Aorta (tissue), 5 donors: ENCODE data around the gene ADCK2. TPM values are rescaled to one million over a fixed set of nuclear protein-coding genes. Genes with fewer than 3 reads are reported as not detected.

ENCODE experiments used
- ATAC-seq: fragments of 200-7000 bp; cut with Tn5 transposase; one replicate; pipeline ENCODE4 v1.9.1; 2022; ENCODE audit warnings: moderate library complexity; ENCODE audit not compliant: low FRiP score
- DNase-seq, 2 donors: peaks; one replicate each; pipeline ENCODE4 v3.0.0-alpha.2; 2020
- H3K27ac ChIP-seq, 2 donors: one replicate each; pipeline ENCODE4 v1.5.1; 2013; ENCODE audit warnings: low read length in 2 of 2, mild to moderate bottlenecking in 2 of 2, moderate library complexity in 2 of 2, control low read depth in 1 of 2, inconsistent platforms in 1 of 2, low read depth in 1 of 2
- H3K27me3 ChIP-seq, 2 donors: one replicate each; pipeline ENCODE4 v1.6.1; 2013; ENCODE audit warnings: control low read depth in 1 of 2, low read length in 1 of 2, mild to moderate bottlenecking in 1 of 2, moderate library complexity in 1 of 2; ENCODE audit not compliant: insufficient read depth in 2 of 2, control insufficient read depth in 1 of 2
- H3K36me3 ChIP-seq, 2 donors: one replicate each; pipeline ENCODE4 v1.6.1; 2013; ENCODE audit warnings: control low read depth in 1 of 2, low read length in 1 of 2, mild to moderate bottlenecking in 1 of 2; ENCODE audit not compliant: insufficient read depth in 2 of 2, control insufficient read depth in 1 of 2
- H3K4me1 ChIP-seq, 2 donors: one replicate each; pipeline ENCODE4 v1.6.1; 2013; ENCODE audit warnings: low read length in 2 of 2, control low read depth in 1 of 2, mild to moderate bottlenecking in 1 of 2, moderate library complexity in 1 of 2; ENCODE audit not compliant: insufficient read depth in 2 of 2, control insufficient read depth in 1 of 2
- H3K4me3 ChIP-seq, 2 donors: one replicate each; pipeline ENCODE4 v1.5.1; 2013; ENCODE audit warnings: low read length in 2 of 2, control low read depth in 1 of 2, mild to moderate bottlenecking in 1 of 2
- H3K9me3 ChIP-seq: one replicate; pipeline ENCODE4 v1.6.1; 2013; ENCODE audit warnings: mild to moderate bottlenecking, low read length; ENCODE audit not compliant: control insufficient read depth
- WGBS, 2 donors: extraction: QIAGEN DNeasy Blood & Tissue Kit; methylation state at CpG; one replicate each; pipeline ENCODE4 v1.1.7; 2013; 5-methylcytosine and 5-hydroxymethylcytosine counted together
- intact Hi-C, 2 donors: fragments of 100-400 bp; cut with DNase I; formaldehyde crosslinking; loops; one replicate each; pipeline versions ENCODE4 v1.14.2 to v1.15.0; 2022
- polyA plus RNA-seq, 2 donors: library from polyadenylated mRNA; stranded (reverse); fragments of 200-250 nt; gene quantifications; one replicate each; pipeline ENCODE4 v1.2.3, GENCODE V29; 2013
- total RNA-seq, 2 donors: library from RNA; stranded (reverse); fragmentation: NEBNext Ultra II Directional; extraction: Animal tissue kit (Norgen Biotek cat#: 25700); gene quantifications; one replicate each; pipeline ENCODE4 v1.2.1, GENCODE V29; 2021
- donor health status: healthy with polysubstance abuse.
- donor health status: Bipolar disorder and iron deficiency.
- donor health status: DM: no; HTN: no; CAD: no.
- donor health status: DM: no; HTN: no; CAD: no.
- donor health status: DM: yes; HTN: yes; CAD: no.

ADCK2 gene
- total and polyA plus RNA-seq, 4 donors, result 10.9 to 15.8 (median 13.9) TPM

- intact Hi-C loops, result loop anchor here in 1 of 2 donors (10.0 kb wide), 1 partner anchor 230 kb away; the partner anchor contains the start of gene BRAF
- Histone ChIP-seq H3K9me3 (no peaks in the 10 kb centered on the region), H3K4me3 (no peak overlapping the region), H3K36me3 (no peaks in the 10 kb centered on the region), H3K27ac (no peak overlapping the region), H3K4me1 (no peaks in the 10 kb centered on the region), H3K27me3 (no peaks in the 10 kb centered on the region)
- no peak for ATAC-seq
- DNase-seq, result no peak
- 84 to 89% methylated on average over 6 of the region's 6 CpGs for WGBS, 2 donors
Measured at GRCh38 chr7:140694592-140694991, 21.8 kb downstream of the ADCK2 start.

- no peak for DNase-seq
- intact Hi-C loops, result loop anchor here in 1 of 2 donors (10.0 kb wide), 1 partner anchor 229 kb away; the partner anchor contains the start of gene BRAF
- no peak overlapping the region for H3K27ac ChIP-seq
- no peak overlapping the region for H3K4me3 ChIP-seq
- H3K36me3 ChIP-seq, result no peaks in the 10 kb centered on the region
- no peak for ATAC-seq
- no peaks in the 10 kb centered on the region for H3K9me3 ChIP-seq
- 90 to 93% methylated on average over 11 of the region's 11 CpGs for WGBS, 2 donors
- H3K27me3 ChIP-seq, result no peaks in the 10 kb centered on the region
- H3K4me1 ChIP-seq, result no peaks in the 10 kb centered on the region
Measured at GRCh38 chr7:140695381-140695780, 22.6 kb downstream of the ADCK2 start.

- Histone ChIP-seq H3K4me1 (no peaks in the 10 kb centered on the region), H3K27ac (peak overlapping the region in 1 of 2 donors; percentile 65), H3K9me3 (no peaks in the 10 kb centered on the region), H3K4me3 (peak overlapping the region in 1 of 2 donors; percentile 63), H3K36me3 (no peaks in the 10 kb centered on the region), H3K27me3 (no peaks in the 10 kb centered on the region)
- DNase-seq, result peak; percentile 96 to 99
- ATAC-seq, result no peak
- WGBS, 2 donors, result 19% methylated on average over 22 to 23 of the region's 23 CpGs
- intact Hi-C loops, result loop anchor here in 1 of 2 donors (10.0 kb wide), 1 partner anchor 229 kb away; the partner anchor contains the start of gene BRAF
Measured at GRCh38 chr7:140696024-140696679, 23.4 kb downstream of the ADCK2 start.

GRCh38 chr7:140696680-140697446 is 24.1 kb downstream of the ADCK2 start, which contains the start of gene NDUFB2:
Gene NDUFB2, plus strand, starts transcription at chr7:140696708. Its CDS starts 37 bp downstream, at chr7:140696745.
- peak; percentile 98 for ATAC-seq
- Histone ChIP-seq H3K4me1 (no peaks in the 10 kb centered on the region), H3K36me3 (no peaks in the 10 kb centered on the region), H3K27ac (peak within 1 kb of the TSS; percentile 38 to 81), H3K9me3 (no peaks in the 10 kb centered on the region), H3K27me3 (no peaks in the 10 kb centered on the region), H3K4me3 (peak within 1 kb of the TSS; percentile 56 to 63)
- intact Hi-C loops, result loop anchor here in 1 of 2 donors (10.0 kb wide), 1 partner anchor 228 kb away; the partner anchor contains the start of gene BRAF
- 0 to 1% methylated on average over 71 to 82 of the region's 82 CpGs for WGBS, 2 donors
- peak; percentile 86 to 93 for DNase-seq

- DNase-seq (peak in 1 of 2 donors; percentile 49), ATAC-seq (no peak)
- H3K4me3 ChIP-seq, result peak overlapping the region; percentile 56 to 63
- peak overlapping the region in 1 of 2 donors; percentile 81 for H3K27ac ChIP-seq
- no peaks in the 10 kb centered on the region for H3K4me1 ChIP-seq
- intact Hi-C loops, result loop anchor here in 1 of 2 donors (10.0 kb wide), 1 partner anchor 227 kb away; the partner anchor contains the start of gene BRAF
- WGBS, 2 donors, result 25 to 27% methylated on average over 24 of the region's 24 CpGs
- no peaks in the 10 kb centered on the region for H3K9me3 ChIP-seq
- no peaks in the 10 kb centered on the region for H3K27me3 ChIP-seq
- no peaks in the 10 kb centered on the region for H3K36me3 ChIP-seq
Measured at GRCh38 chr7:140697447-140698143, 24.9 kb downstream of the ADCK2 start.

- H3K36me3 ChIP-seq, result no peaks in the 10 kb centered on the region
- 86 to 88% methylated on average over 8 of the region's 8 CpGs for WGBS, 2 donors
- no peaks in the 10 kb centered on the region for H3K4me1 ChIP-seq
- intact Hi-C loops, result loop anchor here in 1 of 2 donors (10.0 kb wide), 1 partner anchor 226 kb away; the partner anchor contains the start of gene BRAF
- H3K4me3 ChIP-seq, result no peak overlapping the region
- H3K9me3 ChIP-seq, result no peaks in the 10 kb centered on the region
- no peak for ATAC-seq
- no peak overlapping the region for H3K27ac ChIP-seq
- peak in 1 of 2 donors; percentile 70 for DNase-seq
- H3K27me3 ChIP-seq, result no peaks in the 10 kb centered on the region
Measured at GRCh38 chr7:140698477-140698876, 25.7 kb downstream of the ADCK2 start.

- no peak for ATAC-seq
Measured at GRCh38 chr7:140702774-140703173, 30.0 kb downstream of the ADCK2 start.

GRCh38 chr7:140704205-140704604 is 31.5 kb downstream of the ADCK2 start:
- Histone ChIP-seq H3K27ac (no peak overlapping the region), H3K9me3 (no peaks in the 10 kb centered on the region), H3K4me1 (no peaks in the 10 kb centered on the region), H3K4me3 (no peak overlapping the region), H3K27me3 (no peaks in the 10 kb centered on the region), H3K36me3 (peaks cover 2 to 4% of the 10 kb centered on the region in 2 donors)
- no peak for DNase-seq
- ATAC-seq, result no peak
- intact Hi-C loops, result no loop called here
- 84 to 91% methylated on average over 2 of the region's 2 CpGs for WGBS, 2 donors

More at GRCh38 chr7:140702774-140703173, 30.0 kb downstream of the ADCK2 start:
- H3K4me1 ChIP-seq, result no peaks in the 10 kb centered on the region
- no peak overlapping the region for H3K4me3 ChIP-seq
- no peak overlapping the region for H3K27ac ChIP-seq
- no peaks in the 10 kb centered on the region for H3K27me3 ChIP-seq
- H3K36me3 ChIP-seq, result peaks cover 2 to 4% of the 10 kb centered on the region in 2 donors
- intact Hi-C loops, result no loop called here
- 85 to 86% methylated on average over 10 of the region's 10 CpGs for WGBS, 2 donors
- no peaks in the 10 kb centered on the region for H3K9me3 ChIP-seq
- no peak for DNase-seq
